SK-N-MC (cell line): ENCODE data around the gene LYPD3.

Experiments used
- EZH2 ChIP-seq: fragments of 200-600 bp; sonication (generic); IDR thresholded peaks from one replicate; pipeline ENCODE4 v1.6.1; 2017; ENCODE audit warnings: antibody characterized with exemption
- FOXP2 ChIP-seq: optimal IDR thresholded peaks from 2 replicates; pipeline ENCODE3; 2011; ENCODE audit warnings: mild to moderate bottlenecking, moderate library complexity; ENCODE audit not compliant: insufficient read depth; ENCODE audit errors: extremely low read length, control extremely low read depth
- POLR2AphosphoS5 ChIP-seq: IDR thresholded peaks from 2 replicates; pipeline ENCODE4 v1.6.1; 2012; ENCODE audit warnings: mild to moderate bottlenecking, low read depth, low read length, borderline replicate concordance

DNA sequence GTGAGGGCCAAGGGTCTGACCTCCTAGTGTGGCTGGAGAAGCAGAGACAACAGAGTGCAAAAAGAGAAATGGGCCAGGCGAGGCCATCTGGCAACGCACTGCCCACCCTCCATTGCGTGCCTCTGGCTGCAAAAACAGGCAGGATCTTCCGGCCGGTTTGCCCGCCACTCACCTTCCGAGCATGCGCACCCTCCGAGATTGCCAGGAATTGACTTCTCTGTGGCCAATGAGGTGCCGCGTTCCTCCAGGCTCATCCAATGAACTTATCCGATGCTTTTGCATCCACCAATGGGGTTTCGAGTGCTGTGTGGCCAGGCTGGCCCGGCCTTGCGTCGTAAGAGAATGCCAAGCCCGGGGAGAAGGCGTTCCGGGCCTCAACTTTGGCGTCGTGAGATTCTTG lies 50.9 kb downstream of the LYPD3 start, which contains the start of gene TEX101:
- TF ChIP-seq POLR2AphosphoS5 (no peak), EZH2 (no peak), FOXP2 (no peak)
